NT2/D1 (cell line): ENCODE data around the gene METRN.

Experiments used
- DNase-seq: peaks from one replicate; pipeline ENCODE4 v3.0.0-alpha.2; 2011; ENCODE audit warnings: low read depth, low spot score
- H3K27me3 ChIP-seq: 2 replicates; pipeline ENCODE4 v1.6.0; 2011; ENCODE audit warnings: mild to moderate bottlenecking; ENCODE audit not compliant: insufficient read length, insufficient read depth
- H3K36me3 ChIP-seq: 2 replicates; pipeline ENCODE4 v1.6.1; 2011; ENCODE audit warnings: mild to moderate bottlenecking, low read length, mixed read lengths; ENCODE audit not compliant: insufficient read depth, insufficient read length
- H3K4me1 ChIP-seq: 2 replicates; pipeline ENCODE4 v1.5.1; 2011; ENCODE audit not compliant: insufficient read depth, insufficient read length
- H3K4me3 ChIP-seq: 2 replicates; pipeline ENCODE4 v1.5.1; 2011; ENCODE audit warnings: low read depth; ENCODE audit not compliant: insufficient read length
- H3K9ac ChIP-seq: 2 replicates; pipeline ENCODE4 v1.6.0; 2011; ENCODE audit warnings: low read depth; ENCODE audit not compliant: insufficient read length
- H3K9me3 ChIP-seq: 2 replicates; pipeline ENCODE4 v1.5.1; 2011; ENCODE audit warnings: mild to moderate bottlenecking, low read length; ENCODE audit not compliant: insufficient read depth
- SUZ12 ChIP-seq: IDR thresholded peaks from 2 replicates; pipeline ENCODE4 v1.6.1; 2011; ENCODE audit not compliant: insufficient read length, insufficient read depth; ENCODE audit errors: extremely low read depth
- YY1 ChIP-seq: IDR thresholded peaks from 2 replicates; pipeline ENCODE4 v1.6.1; 2011; ENCODE audit not compliant: insufficient read length, insufficient read depth
- ZNF274 ChIP-seq: IDR thresholded peaks from 2 replicates; pipeline ENCODE4 v1.6.1; 2011; ENCODE audit warnings: mild to moderate bottlenecking, low read depth, low read length

METRN gene

GRCh38 chr16:670485-671352 lies 44.2 kb upstream of the METRN start:
- no peak overlapping the region for H3K9ac ChIP-seq
- peaks cover 34% of the 10 kb centered on the region for H3K4me1 ChIP-seq
- peaks cover 2% of the 10 kb centered on the region for H3K27me3 ChIP-seq
- H3K9me3 ChIP-seq, result no peaks in the 10 kb centered on the region
- no peak for DNase-seq
- peaks cover 79% of the 10 kb centered on the region for H3K36me3 ChIP-seq
- no peak for TF ChIP-seq ZNF274
- TF ChIP-seq SUZ12, result no peak
- no peak for TF ChIP-seq YY1
- peak overlapping the region; percentile 1 for H3K4me3 ChIP-seq

- TF ChIP-seq YY1 (no peak), SUZ12 (no peak), ZNF274 (no peak)
- no peak overlapping the region for H3K9ac ChIP-seq
- H3K36me3 ChIP-seq, result peaks cover 71% of the 10 kb centered on the region
Measured at GRCh38 chr16:671353-672131, 43.4 kb upstream of the METRN start.

GRCh38 chr16:672371-672770 lies 42.5 kb upstream of the METRN start:
- no peak for TF ChIP-seq ZNF274
- no peak for TF ChIP-seq YY1
- TF ChIP-seq SUZ12, result no peak
- Histone ChIP-seq H3K36me3 (peaks cover 65% of the 10 kb centered on the region), H3K4me3 (no peak overlapping the region), H3K9me3 (no peaks in the 10 kb centered on the region), H3K27me3 (peaks cover 11% of the 10 kb centered on the region), H3K4me1 (peaks cover 33% of the 10 kb centered on the region), H3K9ac (no peak overlapping the region)
- no peak for DNase-seq

More at GRCh38 chr16:671353-672131, 43.4 kb upstream of the METRN start:
- H3K4me1 ChIP-seq, result peaks cover 34% of the 10 kb centered on the region
- no peaks in the 10 kb centered on the region for H3K9me3 ChIP-seq
- H3K4me3 ChIP-seq, result peak overlapping the region; percentile 1
- no peak for DNase-seq
- H3K27me3 ChIP-seq, result peaks cover 9% of the 10 kb centered on the region

- no peak overlapping the region for H3K9ac ChIP-seq
Measured at GRCh38 chr16:672851-673250, 42.1 kb upstream of the METRN start.

GRCh38 chr16:673399-673991 lies 41.4 kb upstream of the METRN start:
- TF ChIP-seq ZNF274 (no peak), SUZ12 (no peak), YY1 (no peak)
- DNase-seq, result no peak
- peaks cover 30% of the 10 kb centered on the region for H3K4me1 ChIP-seq
- no peak overlapping the region for H3K9ac ChIP-seq
- H3K27me3 ChIP-seq, result peaks cover 11% of the 10 kb centered on the region
- H3K9me3 ChIP-seq, result no peaks in the 10 kb centered on the region
- no peak overlapping the region for H3K4me3 ChIP-seq
- H3K36me3 ChIP-seq, result peaks cover 63% of the 10 kb centered on the region

More at GRCh38 chr16:672851-673250, 42.1 kb upstream of the METRN start:
- H3K27me3 ChIP-seq, result peaks cover 11% of the 10 kb centered on the region
- peaks cover 64% of the 10 kb centered on the region for H3K36me3 ChIP-seq
- H3K9me3 ChIP-seq, result no peaks in the 10 kb centered on the region
- no peak overlapping the region for H3K4me3 ChIP-seq
- peaks cover 30% of the 10 kb centered on the region for H3K4me1 ChIP-seq
- no peak for DNase-seq
- TF ChIP-seq SUZ12 (no peak), YY1 (no peak), ZNF274 (no peak)

GRCh38 chr16:674214-674881 lies 40.6 kb upstream of the METRN start:
- peaks cover 11% of the 10 kb centered on the region for H3K27me3 ChIP-seq
- no peaks in the 10 kb centered on the region for H3K9me3 ChIP-seq
- TF ChIP-seq SUZ12 (no peak), ZNF274 (no peak), YY1 (no peak)
- H3K36me3 ChIP-seq, result peaks cover 55% of the 10 kb centered on the region
- peak overlapping the region; percentile 44 for H3K9ac ChIP-seq
- H3K4me3 ChIP-seq, result no peak overlapping the region
- peaks cover 28% of the 10 kb centered on the region for H3K4me1 ChIP-seq
- no peak for DNase-seq
